HL-60/S4 treated with phorbol 12-myristate 13-acetate at 8.2 ng/mL for 4 days and 3 days (cell line): ENCODE data around the gene CRISP2.

Source experiments
- in situ Hi-C: fragments of 300-500 bp; cut with MboI; formaldehyde crosslinking; loops from 2 replicates; pipeline ENCODE4 v1.15.0; 2022; ENCODE audit warnings: low sequenced_read_pairs

Gene CRISP2

DNA sequence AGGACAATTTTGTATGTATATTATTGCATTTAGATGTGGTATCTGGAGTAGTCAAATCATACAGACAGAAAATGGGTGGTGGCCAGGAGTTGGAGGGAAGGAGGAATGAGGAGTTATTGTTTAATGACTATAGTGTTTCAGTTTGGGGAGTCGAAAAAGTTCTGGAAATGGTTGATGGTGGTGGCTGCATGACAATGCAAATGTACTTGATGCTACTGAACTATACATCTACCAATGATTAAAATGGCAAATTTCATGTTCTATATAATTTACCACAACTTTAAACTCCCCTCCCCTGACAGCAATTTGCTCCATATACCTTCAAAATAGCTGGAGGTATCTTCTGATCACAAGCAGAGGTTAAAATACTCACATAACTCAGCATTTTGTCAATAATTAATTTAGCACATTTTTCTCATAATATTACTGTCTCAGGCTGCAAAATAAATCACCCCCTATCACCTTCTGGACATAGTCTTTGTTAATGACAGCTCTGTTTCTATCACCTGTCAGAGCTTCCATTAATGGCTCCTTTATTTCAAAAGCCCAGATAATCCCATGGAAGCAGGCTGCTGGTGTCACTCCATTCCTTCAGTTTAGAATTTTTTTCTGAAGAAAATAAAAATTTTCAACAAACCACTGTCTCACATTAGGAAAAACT is 51.0 kb downstream of the CRISP2 start:
- in situ Hi-C loops = no loop called here

DNA sequence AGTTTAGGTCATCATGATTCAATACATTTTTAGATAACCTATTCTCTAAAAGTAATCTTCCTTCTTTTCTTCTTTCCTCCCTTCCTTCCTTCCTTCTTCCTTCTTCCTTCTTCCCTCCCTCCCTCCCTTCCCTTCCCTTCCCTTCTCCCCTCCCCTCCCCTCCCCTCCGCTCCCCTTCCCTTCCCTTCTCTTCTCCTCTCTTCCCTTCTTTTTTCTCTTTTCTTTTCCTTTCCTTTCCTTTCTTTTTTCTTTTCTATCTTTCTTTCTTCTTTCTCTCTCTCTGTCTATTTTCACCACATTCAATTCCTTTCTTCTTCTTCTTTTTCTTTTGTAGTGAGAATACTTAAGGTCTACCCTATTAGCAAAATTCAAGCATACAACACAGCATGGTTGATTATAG is 59.4 kb downstream of the CRISP2 start:
- in situ Hi-C loops = no loop called here

DNA sequence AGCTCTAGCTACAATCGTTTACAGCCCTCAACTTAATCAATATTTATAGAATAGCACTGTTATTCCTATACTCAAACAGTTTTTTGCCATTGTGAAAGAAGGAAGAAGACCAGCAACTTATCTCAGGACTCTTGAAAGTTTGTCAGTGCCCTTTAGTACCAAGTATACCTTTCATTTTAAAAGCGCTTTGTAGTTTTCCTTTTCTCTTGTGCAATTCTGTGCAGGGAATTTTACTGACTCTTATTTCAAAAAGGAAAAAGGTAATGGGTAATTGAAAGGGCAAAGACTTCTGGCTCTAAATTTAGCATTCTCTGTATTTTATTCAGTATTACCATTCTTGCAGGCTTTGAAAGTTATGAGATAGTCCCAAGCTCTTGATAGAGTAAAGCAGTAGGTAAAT is 59.9 kb downstream of the CRISP2 start:
- in situ Hi-C loops = no loop called here

- in situ Hi-C loops = no loop called here
Measured at GRCh38 chr6:49651239-49651638, 62.1 kb downstream of the CRISP2 start.

DNA sequence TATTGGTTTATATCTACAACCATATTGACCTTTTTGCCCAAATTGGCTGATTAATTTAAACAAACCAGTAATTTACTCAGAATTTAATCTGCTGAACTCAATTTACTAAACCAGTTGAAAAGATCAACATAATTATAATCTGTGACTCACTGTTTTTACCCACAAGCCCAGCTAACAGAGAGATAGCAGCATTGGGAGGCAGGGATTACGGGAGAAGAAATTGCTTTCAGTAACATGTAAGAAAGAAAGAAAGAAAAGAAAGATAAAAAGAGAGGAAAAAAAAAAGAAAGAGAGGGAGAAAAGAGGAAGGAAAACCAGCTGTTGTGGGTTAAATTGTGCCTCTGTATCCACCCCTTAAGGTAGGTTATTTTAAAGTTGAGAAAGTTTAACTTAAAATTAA is 63.4 kb downstream of the CRISP2 start:
- in situ Hi-C loops = no loop called here

DNA sequence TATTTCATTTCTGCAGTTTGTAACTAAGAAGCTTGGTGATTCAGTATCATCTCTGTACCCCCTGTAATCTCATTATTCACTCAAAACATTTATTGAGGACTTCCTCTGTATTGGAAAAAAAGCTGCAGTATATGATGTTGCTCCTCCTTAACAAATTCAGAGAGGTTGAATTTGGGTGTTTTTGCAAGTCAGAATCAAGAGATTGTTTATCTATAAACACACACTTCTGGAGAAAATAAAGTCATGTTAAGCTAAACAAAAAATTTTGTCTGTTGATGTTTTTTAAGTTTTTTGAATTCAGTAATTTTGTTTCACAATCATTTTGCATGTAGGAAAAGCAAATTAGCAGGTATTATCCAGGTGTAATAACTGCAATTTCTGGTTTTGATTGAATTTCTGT is 65.3 kb downstream of the CRISP2 start:
- in situ Hi-C loops = no loop called here

DNA sequence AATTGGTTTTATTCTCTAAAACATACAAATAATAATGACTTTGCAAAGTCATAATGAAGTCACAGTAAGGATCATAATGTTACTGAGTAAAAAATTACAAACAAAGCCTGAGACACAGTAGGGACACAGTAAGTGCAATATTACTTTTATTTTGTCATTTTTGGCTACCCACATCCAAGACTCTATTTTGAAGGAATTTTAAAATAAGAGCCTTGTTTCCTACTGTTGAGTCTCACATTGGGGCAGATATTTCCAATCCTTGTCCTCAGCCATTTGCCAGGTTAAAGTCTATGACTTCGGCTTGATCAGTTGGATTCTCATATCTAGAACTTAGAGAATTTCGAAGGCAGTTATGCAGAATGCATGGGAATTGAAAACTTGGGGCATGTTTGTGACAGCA is 65.9 kb downstream of the CRISP2 start:
- in situ Hi-C loops = no loop called here

DNA sequence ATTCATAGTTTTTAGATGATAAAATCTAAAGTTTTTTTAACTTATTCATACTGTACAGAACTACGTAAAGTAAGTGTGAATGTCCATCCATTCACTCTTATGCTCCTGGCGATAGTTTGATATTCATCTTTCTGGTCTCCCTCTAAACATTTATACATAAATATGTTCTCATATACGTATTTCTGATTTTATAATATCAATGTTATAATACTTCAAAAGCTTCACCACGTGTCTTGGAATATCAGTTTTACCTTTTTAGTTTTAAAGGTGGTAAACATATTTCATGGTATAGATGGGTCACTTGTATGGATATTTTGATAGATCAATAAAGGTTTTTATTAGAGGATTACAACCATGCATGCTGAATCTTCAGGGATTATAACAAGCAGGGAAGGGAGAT is 66.4 kb downstream of the CRISP2 start:
- in situ Hi-C loops = no loop called here

DNA sequence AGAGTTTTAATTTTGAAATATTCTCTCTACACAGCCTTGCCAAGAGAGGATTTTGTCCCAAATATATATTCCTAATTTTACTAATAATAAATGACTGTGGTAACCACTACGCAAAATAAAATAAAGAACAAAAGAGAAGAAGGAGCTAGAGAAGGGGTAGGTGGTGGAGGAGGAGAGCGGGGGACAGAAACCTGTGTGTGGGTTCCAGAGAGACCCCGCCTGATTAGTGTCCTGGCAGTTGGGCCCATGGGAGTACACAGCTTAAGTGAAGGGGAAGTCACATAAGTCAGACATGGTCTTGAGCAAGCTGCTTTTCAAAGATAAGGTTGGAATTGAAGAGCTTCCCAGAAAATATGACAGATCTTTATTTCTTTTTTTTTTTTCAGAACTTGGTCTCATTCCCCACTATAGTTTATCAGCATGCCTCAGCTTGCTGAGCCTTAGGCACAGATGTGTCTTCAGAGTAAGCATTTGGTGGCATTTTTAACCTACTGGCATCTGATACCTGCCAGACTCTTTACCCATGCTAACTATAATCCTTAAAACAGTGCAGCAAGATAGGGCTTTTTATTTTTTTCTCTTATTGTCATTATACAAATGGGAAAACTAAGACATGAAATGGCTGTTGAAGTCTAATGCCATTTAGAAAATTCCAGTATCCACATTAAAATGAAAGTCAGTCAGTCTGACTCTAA is 67.1 kb downstream of the CRISP2 start:
- in situ Hi-C loops = no loop called here

DNA sequence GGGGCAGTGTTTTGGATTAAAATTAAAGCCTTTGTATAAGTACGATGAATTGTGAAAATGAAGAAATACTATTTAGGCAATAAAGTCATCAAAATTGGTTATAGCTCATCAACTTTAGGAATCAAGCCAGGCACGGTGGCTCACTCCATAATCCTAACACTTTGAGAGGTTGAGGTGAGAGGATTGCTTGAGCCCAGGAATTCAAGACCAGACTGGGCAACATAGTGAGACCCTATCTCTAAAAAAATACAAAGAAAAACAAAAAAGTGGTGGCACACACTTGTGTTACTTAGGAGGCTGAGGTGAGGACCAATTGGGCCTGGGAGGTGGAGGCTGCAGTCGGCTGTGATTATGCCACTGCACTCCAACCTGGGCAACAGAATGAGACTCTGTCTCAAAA is 68.2 kb downstream of the CRISP2 start:
- in situ Hi-C loops = no loop called here
